GM12892 (cell line): ENCODE data around the gene RIF1.

ENCODE experiments used
- POLR2A ChIP-seq: IDR thresholded peaks from 2 replicates; pipeline ENCODE4 v1.6.1; 2011; ENCODE audit warnings: low read depth, low read length, control low read depth
- POLR2AphosphoS5 ChIP-seq: IDR thresholded peaks from 2 replicates; pipeline ENCODE4 v1.6.1; 2011; ENCODE audit warnings: low read depth, low read length, control low read depth
- TAF1 ChIP-seq: IDR thresholded peaks from 2 replicates; pipeline ENCODE4 v1.6.1; 2011; ENCODE audit warnings: low read depth, mild to moderate bottlenecking, control low read depth, low read length, borderline replicate concordance

- TF ChIP-seq TAF1 (no peak), POLR2A (no peak), POLR2AphosphoS5 (no peak)
Observed at GRCh38 chr2:151407281-151407680, 2.4 kb upstream of the RIF1 start.
